AG10803 (cell line): ENCODE results near the gene ST14.
"Not testable (repeated sequence)": the region's sequence is repeated elsewhere in the genome, so short reads cannot be mapped to it uniquely, and the experiment has no call there.

ENCODE experiments used
- DNase-seq: peaks from one replicate; pipeline ENCODE4 v3.0.0; 2010; ENCODE audit warnings: low read depth
- H3K4me3 ChIP-seq: 2 replicates; pipeline ENCODE4 v1.5.1; 2011; ENCODE audit warnings: mild to moderate bottlenecking, low read length, control low read depth
- CTCF ChIP-seq: conservative IDR thresholded peaks from 2 replicates; pipeline ENCODE4 v1.5.1; 2011; ENCODE audit warnings: mild to moderate bottlenecking, low read length, control low read depth, inconsistent platforms

Gene ST14

GRCh38 chr11:130170345-130170744 is 10.8 kb downstream of the ST14 start:
- no peak for TF ChIP-seq CTCF
- no peak for DNase-seq
- H3K4me3 ChIP-seq = no peak overlapping the region

GRCh38 chr11:130171534-130171933 is 12.0 kb downstream of the ST14 start:
- no peak for DNase-seq
- H3K4me3 ChIP-seq = no peak overlapping the region
- TF ChIP-seq CTCF = no peak

- H3K4me3 ChIP-seq, DNase-seq: not testable (repeated sequence)
Observed at GRCh38 chr11:130172001-130172400, 12.4 kb downstream of the ST14 start.

- DNase-seq = no peak
- no peak overlapping the region for H3K4me3 ChIP-seq
- no peak for TF ChIP-seq CTCF
Observed at GRCh38 chr11:130174642-130175041, 15.1 kb downstream of the ST14 start.

GRCh38 chr11:130175898-130176297 is 16.3 kb downstream of the ST14 start:
- TF ChIP-seq CTCF = no peak
- no peak for DNase-seq
- H3K4me3 ChIP-seq = no peak overlapping the region

GRCh38 chr11:130177782-130178181 is 18.2 kb downstream of the ST14 start:
- no peak overlapping the region for H3K4me3 ChIP-seq

GRCh38 chr11:130178441-130179339 is 19.1 kb downstream of the ST14 start:
- no peak overlapping the region for H3K4me3 ChIP-seq
- DNase-seq = no peak
- TF ChIP-seq CTCF = no peak

More at GRCh38 chr11:130177782-130178181, 18.2 kb downstream of the ST14 start:
- no peak for TF ChIP-seq CTCF
- no peak for DNase-seq
